K562 (cell line): ENCODE measurements around the gene RNF168. TPM values are rescaled to one million over a fixed set of nuclear protein-coding genes. Genes with fewer than 3 reads are reported as not detected.

ENCODE experiments used
- ATAC-seq: fragments of 200-7000 bp; cut with Tn5 transposase; 3 replicates; pipeline ENCODE4 v1.9.1; 2020; ENCODE audit warnings: moderate library complexity
- BruUV-seq: library from RNA; stranded (reverse); fragments of 400-500 nt; replicated peaks from 2 replicates; lab custom pipeline; 2021; lab: Mats Ljungman, UMichigan
- CTCF ChIA-PET: fragments of 300-600 bp; formaldehyde crosslinking; extraction: SDS; loops from one replicate; lab custom pipeline; 2021; ENCODE audit warnings: low intra/inter-chr PET ratio; lab: Yijun Ruan, JAX
- POLR2A ChIA-PET: fragments of 300-600, 350-650 bp; sonication (Branson Sonifier 250); formaldehyde crosslinking; extraction: SDS; loops from one replicate; lab custom pipeline; 2021; ENCODE audit warnings: antibody characterized with exemption, inconsistent platforms; lab: Yijun Ruan, JAX
- DNase-seq, 4 experiments: peaks; one replicate each; pipeline versions ENCODE4 v3.0.0 to v3.0.0-alpha.2; 2011 to 2018; ENCODE audit warnings: low spot score in 3 of 4, mixed read lengths in 3 of 4; ENCODE audit errors: extremely low read depth in 1 of 4
- FAIRE-seq: peaks from 2 replicates; lab custom pipeline; 2011; peaks lifted over from hg19 to GRCh38; lab: Jason Lieb, UNC
- H2AFZ ChIP-seq: 2 replicates; pipeline ENCODE4 v1.6.0; 2011; ENCODE audit warnings: low read depth, low read length, control low read depth, inconsistent platforms
- H3K27ac ChIP-seq: fragments of 200-600 bp; 3 replicates; pipeline ENCODE4 v1.8.0; 2011; ENCODE audit warnings: low read depth, mild to moderate bottlenecking, control low read depth, inconsistent platforms, low read length, moderate library complexity, mixed read lengths; ENCODE audit errors: extremely low read depth
- H3K27me3 ChIP-seq, 2 experiments: fragments of 300-600 bp in 1 of 2; 2 replicates in 1 of 2; 3 replicates in 1 of 2; pipeline versions ENCODE4 v1.6.0 to v1.8.0; 2011; ENCODE audit warnings: inconsistent platforms in 2 of 2, low read length in 2 of 2, mild to moderate bottlenecking in 1 of 2, mixed read lengths in 1 of 2, moderate library complexity in 1 of 2; ENCODE audit not compliant: control insufficient read depth in 2 of 2, insufficient read depth in 2 of 2
- H3K36me3 ChIP-seq: fragments of 300-600 bp; 3 replicates; pipeline ENCODE4 v1.8.0; 2011; ENCODE audit warnings: mild to moderate bottlenecking, low read length, inconsistent platforms; ENCODE audit not compliant: control insufficient read depth, insufficient read depth
- H3K4me1 ChIP-seq, 2 experiments: fragments of 200-600 bp in 1 of 2; replicated peaks in 1 of 2; 2 replicates in 1 of 2; 3 replicates in 1 of 2; pipeline versions ENCODE4 v1.5.1 to v1.8.0; 2011; ENCODE audit warnings: inconsistent platforms in 2 of 2, low read length in 2 of 2, mild to moderate bottlenecking in 1 of 2, mixed read lengths in 1 of 2, moderate library complexity in 1 of 2; ENCODE audit not compliant: control insufficient read depth in 2 of 2, insufficient read depth in 2 of 2
- H3K4me2 ChIP-seq: 2 replicates; pipeline ENCODE4 v1.6.1; 2011; ENCODE audit warnings: low read length, control low read depth, inconsistent platforms, mixed read lengths; ENCODE audit not compliant: insufficient read depth
- H3K4me3 ChIP-seq: fragments of 200-600 bp; sonication (generic), shearing (Covaris generic); 2 replicates; pipeline ENCODE4 v1.5.1; 2016; ENCODE audit warnings: control low read depth, inconsistent platforms
- H3K79me2 ChIP-seq: fragments of 200-600 bp; 3 replicates; pipeline ENCODE4 v1.8.0; 2011; ENCODE audit warnings: low read length, inconsistent platforms; ENCODE audit not compliant: control insufficient read depth, insufficient read depth
- H3K9ac ChIP-seq, 2 experiments: 2 replicates each; pipeline versions ENCODE4 v1.6.0 to v1.6.1; 2011; ENCODE audit warnings: low read depth in 2 of 2, low read length in 2 of 2, control low read depth in 1 of 2, inconsistent platforms in 1 of 2, mild to moderate bottlenecking in 1 of 2, mixed read lengths in 1 of 2; ENCODE audit not compliant: insufficient read depth in 1 of 2
- H3K9me1 ChIP-seq: one replicate; pipeline ENCODE4 v1.6.0; 2011; ENCODE audit warnings: inconsistent platforms, mild to moderate bottlenecking, low read length, moderate library complexity; ENCODE audit not compliant: control insufficient read depth, insufficient read depth
- H3K9me3 ChIP-seq: replicated peaks from 2 replicates; pipeline ENCODE4 v1.5.1; 2011; ENCODE audit warnings: low read depth, low read length, inconsistent platforms; ENCODE audit not compliant: control insufficient read depth, insufficient read depth
- H4K20me1 ChIP-seq: replicated peaks from 2 replicates; pipeline ENCODE4 v1.6.1; 2011; ENCODE audit warnings: low read length, inconsistent platforms, mixed read lengths; ENCODE audit not compliant: control insufficient read depth, insufficient read depth
- BCL6 ChIP-seq: fragments of 250-450 bp; sonication (Bioruptor Pico); IDR thresholded peaks from 2 replicates; pipeline ENCODE4 v1.4.0; 2020
- EZH2 ChIP-seq: IDR thresholded peaks from 2 replicates; pipeline ENCODE4 v1.6.1; 2012; ENCODE audit warnings: low read depth, mild to moderate bottlenecking, inconsistent platforms, low read length, borderline replicate concordance
- HDAC3 ChIP-seq: fragments of 450-650 bp; IDR thresholded peaks from 2 replicates; pipeline ENCODE4 v1.6.1; 2018; ENCODE audit warnings: borderline replicate concordance, mild to moderate bottlenecking, moderate library complexity; ENCODE audit not compliant: partially characterized antibody
- KHSRP ChIP-seq: fragments of 450-650 bp; IDR thresholded peaks from 2 replicates; pipeline ENCODE4 v1.6.1; 2017
- NCOA2 ChIP-seq, 2 experiments: fragments of 450-650 bp; IDR thresholded peaks; 2 replicates each; pipeline ENCODE4 v1.6.1; 2018; ENCODE audit warnings: mild to moderate bottlenecking in 2 of 2, moderate library complexity in 1 of 2; ENCODE audit not compliant: partially characterized antibody in 2 of 2
- OTX1 ChIP-seq: fragments of 450-650 bp; formaldehyde crosslinking; IDR thresholded peaks from 2 replicates; pipeline ENCODE4 v1.4.0; 2022; ENCODE audit warnings: mild to moderate bottlenecking
- PHF20 ChIP-seq: fragments of 450-650 bp; IDR thresholded peaks from 2 replicates; pipeline ENCODE4 v1.6.1; 2018; ENCODE audit not compliant: partially characterized antibody
- RFX5 ChIP-seq: IDR thresholded peaks from 2 replicates; pipeline ENCODE4 v1.6.1; 2011; ENCODE audit warnings: low read depth, mild to moderate bottlenecking, improper control_type of control experiment, low read length
- SIRT6 ChIP-seq: IDR thresholded peaks from one replicate; pipeline ENCODE4 v1.6.1; 2012; ENCODE audit warnings: low read depth, mild to moderate bottlenecking, control low read depth, inconsistent platforms, low read length, moderate library complexity
- SPI1 ChIP-seq: IDR thresholded peaks from 2 replicates; pipeline ENCODE4 v1.6.1; 2011; ENCODE audit warnings: low read depth, low read length, control low read depth, borderline replicate concordance
- TCF15 ChIP-seq: fragments of 250-450 bp; sonication (Bioruptor Pico); IDR thresholded peaks from 2 replicates; pipeline ENCODE4 v1.8.0; 2022; ENCODE audit warnings: moderate library complexity, mild to moderate bottlenecking, inconsistent platforms
- XRCC3 ChIP-seq: fragments of 450-650 bp; IDR thresholded peaks from 2 replicates; pipeline ENCODE4 v1.6.1; 2017; ENCODE audit warnings: mild to moderate bottlenecking, moderate library complexity
- ZBTB7A ChIP-seq: IDR thresholded peaks from 2 replicates; pipeline ENCODE4 v1.6.1; 2011; ENCODE audit warnings: low read depth, mild to moderate bottlenecking, low read length, moderate library complexity, borderline replicate concordance; ENCODE audit not compliant: control insufficient read depth
- ZNF384 ChIP-seq: IDR thresholded peaks from 2 replicates; pipeline ENCODE4 v1.6.1; 2012; ENCODE audit warnings: low read depth, low read length, improper control_type of control experiment
- WGBS: fragments of 100-300 bp; shearing (Covaris generic); methylation state at CpG from one replicate; pipeline ENCODE4 v1.1.6; 2016; ENCODE audit warnings: low coverage, mixed read lengths; ENCODE audit not compliant: insufficient coverage; ENCODE audit errors: missing lambda C conversion rate; 5-methylcytosine and 5-hydroxymethylcytosine counted together
- in situ Hi-C: fragments of 300-500 bp; cut with MboI; formaldehyde crosslinking; loops from 4 replicates; pipeline ENCODE4 v1.15.0; 2018; ENCODE audit warnings: inconsistent platforms, mixed read lengths
- intact Hi-C: fragments of 100-400 bp; cut with micrococcal nuclease; formaldehyde crosslinking; loops from 2 replicates; pipeline ENCODE4 v1.14.2; 2022
- polyA plus RNA-seq, 8 experiments: library from polyadenylated mRNA; depleted of rRNA in 4 of 8; stranded (reverse) in 5 of 8; unstranded in 3 of 8; fragments of >200 nt; fragmentation: Nextera tagmentation in 2 of 8; fragmentation: Illumina TruSeq in 1 of 8; extraction: Ambion mirVana in 2 of 8; extraction: Trizol in 1 of 8; gene quantifications; 2 replicates each; pipeline versions ENCODE4 v1.2.1 to v1.2.3, GENCODE V29; 2011 to 2014; ENCODE audit warnings: inconsistent platforms in 1 of 8, missing spikeins in 1 of 8
- total RNA-seq, 7 experiments: library from RNA; depleted of rRNA in 6 of 7; stranded (reverse); fragments of >200 nt in 6 of 7; fragmentation: Illumina TruSeq in 2 of 7; extraction: Trizol in 2 of 7; gene quantifications; 2 replicates each; pipeline versions ENCODE4 v1.2.1 to v1.2.3, GENCODE V29; 2011 to 2021; ENCODE audit warnings: low replicate concordance in 1 of 7
- TF ChIP-seq, protein P1 (sequence below): IDR thresholded peaks from 3 replicates; pipeline ENCODE4 v1.6.1; 2011; ENCODE audit warnings: borderline replicate concordance, mild to moderate bottlenecking, moderate library complexity; ENCODE audit not compliant: insufficient read length; ENCODE audit errors: extremely low read depth
- TF ChIP-seq, protein P2 (sequence below): sonication (generic); formaldehyde crosslinking; IDR thresholded peaks from 2 replicates; pipeline ENCODE4 v1.9.0; 2022; ENCODE audit warnings: mild to moderate bottlenecking, missing genetic modification reagents

The RNF168 gene
- total and polyA plus RNA-seq, 9 of the 15 experiments (the other 6 are each of a cell fraction or from before 2014, with no cell fraction given): 6.0 to 32.1 (median 16.6) TPM

GRCh38 chr3:196514913-196515621, 11.5 kb upstream of the RNF168 start, which contains the start of gene SMCO1:
Gene SMCO1, minus strand, starts transcription at chr3:196515346. Its CDS starts 137 bp downstream, at chr3:196515209.
- CTCF ChIA-PET: no interaction called here
- Histone ChIP-seq H3K9me3 (0 out of 2 replicates have a peak, but pooled peaks cover 4% of the 10 kb centered on the region), H3K4me2 (peak within 1 kb of the TSS; percentile 35; the same call in 1 of the 2 replicates), H3K9ac (no peak within 1 kb of the TSS), H3K27me3 (no peaks in the 10 kb centered on the region), H3K79me2 (no peaks in the 10 kb centered on the region), H2AFZ (peak within 1 kb of the TSS; percentile 7; the same call in 1 of the 2 replicates), H3K27ac (peak within 1 kb of the TSS; percentile 31; the same call in 1 of the 3 replicates), H3K9me1 (no peaks in the 10 kb centered on the region), H3K36me3 (no peaks in the 10 kb centered on the region), H3K4me3 (no peak within 1 kb of the TSS), H3K4me1 (peaks cover 19 to 53% of the 10 kb centered on the region in 2 experiments), H4K20me1 (no peaks in the 10 kb centered on the region)
- 59% methylated on average over 10 of the region's 10 CpGs for WGBS
- intact Hi-C loops (loop anchor here (5.0 to 10.0 kb wide), 2 partner anchors 178 to 430 kb away; partner anchors contain the start of genes TFRC and TM4SF19), in situ Hi-C loops (loop anchor here (5.0 to 25.0 kb wide), 3 partner anchors 493 to 803 kb away; partner anchors contain the start of gene MUC20)
- ATAC-seq (peak; percentile 37; the same call in 2 of the 3 replicates), FAIRE-seq (peak; percentile 65), DNase-seq (peak in 2 of 4 experiments; percentile 42 to 71)
- POLR2A ChIA-PET: no interaction called here
- no TSS peak for BruUV-seq
- TF ChIP-seq XRCC3 (no peak), OTX1 (no peak), TCF15 (CRISPR knock-in tag) (no peak), PHF20 (no peak), EZH2 (no peak), RFX5 (no peak), KHSRP (no peak), SPI1 (no peak), NCOA2 (IDR thresholded peaks at IDR 0.05; ENCODE audit: partially characterized antibody in 2 of 2) (peak in 1 of 2 experiments; percentile 38), ZNF384 (no peak), HDAC3 (peak; percentile 84), BCL6 (CRISPR knock-in tag) (no peak), ZBTB7A (no peak), SIRT6 (no peak)
- TF ChIP-seq, protein P1, sequence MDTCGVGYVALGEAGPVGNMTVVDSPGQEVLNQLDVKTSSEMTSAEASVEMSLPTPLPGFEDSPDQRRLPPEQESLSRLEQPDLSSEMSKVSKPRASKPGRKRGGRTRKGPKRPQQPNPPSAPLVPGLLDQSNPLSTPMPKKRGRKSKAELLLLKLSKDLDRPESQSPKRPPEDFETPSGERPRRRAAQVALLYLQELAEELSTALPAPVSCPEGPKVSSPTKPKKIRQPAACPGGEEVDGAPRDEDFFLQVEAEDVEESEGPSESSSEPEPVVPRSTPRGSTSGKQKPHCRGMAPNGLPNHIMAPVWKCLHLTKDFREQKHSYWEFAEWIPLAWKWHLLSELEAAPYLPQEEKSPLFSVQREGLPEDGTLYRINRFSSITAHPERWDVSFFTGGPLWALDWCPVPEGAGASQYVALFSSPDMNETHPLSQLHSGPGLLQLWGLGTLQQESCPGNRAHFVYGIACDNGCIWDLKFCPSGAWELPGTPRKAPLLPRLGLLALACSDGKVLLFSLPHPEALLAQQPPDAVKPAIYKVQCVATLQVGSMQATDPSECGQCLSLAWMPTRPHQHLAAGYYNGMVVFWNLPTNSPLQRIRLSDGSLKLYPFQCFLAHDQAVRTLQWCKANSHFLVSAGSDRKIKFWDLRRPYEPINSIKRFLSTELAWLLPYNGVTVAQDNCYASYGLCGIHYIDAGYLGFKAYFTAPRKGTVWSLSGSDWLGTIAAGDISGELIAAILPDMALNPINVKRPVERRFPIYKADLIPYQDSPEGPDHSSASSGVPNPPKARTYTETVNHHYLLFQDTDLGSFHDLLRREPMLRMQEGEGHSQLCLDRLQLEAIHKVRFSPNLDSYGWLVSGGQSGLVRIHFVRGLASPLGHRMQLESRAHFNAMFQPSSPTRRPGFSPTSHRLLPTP: no peak
- TF ChIP-seq, protein P2, sequence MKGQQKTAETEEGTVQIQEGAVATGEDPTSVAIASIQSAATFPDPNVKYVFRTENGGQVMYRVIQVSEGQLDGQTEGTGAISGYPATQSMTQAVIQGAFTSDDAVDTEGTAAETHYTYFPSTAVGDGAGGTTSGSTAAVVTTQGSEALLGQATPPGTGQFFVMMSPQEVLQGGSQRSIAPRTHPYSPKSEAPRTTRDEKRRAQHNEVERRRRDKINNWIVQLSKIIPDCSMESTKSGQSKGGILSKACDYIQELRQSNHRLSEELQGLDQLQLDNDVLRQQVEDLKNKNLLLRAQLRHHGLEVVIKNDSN (CRISPR knock-in tag): no peak
